ENCODE measurements around the gene EPN2.
"Not testable (repeated sequence)": the region's sequence is repeated elsewhere in the genome, so short reads cannot be mapped to it uniquely, and the experiment has no call there.

DNA sequence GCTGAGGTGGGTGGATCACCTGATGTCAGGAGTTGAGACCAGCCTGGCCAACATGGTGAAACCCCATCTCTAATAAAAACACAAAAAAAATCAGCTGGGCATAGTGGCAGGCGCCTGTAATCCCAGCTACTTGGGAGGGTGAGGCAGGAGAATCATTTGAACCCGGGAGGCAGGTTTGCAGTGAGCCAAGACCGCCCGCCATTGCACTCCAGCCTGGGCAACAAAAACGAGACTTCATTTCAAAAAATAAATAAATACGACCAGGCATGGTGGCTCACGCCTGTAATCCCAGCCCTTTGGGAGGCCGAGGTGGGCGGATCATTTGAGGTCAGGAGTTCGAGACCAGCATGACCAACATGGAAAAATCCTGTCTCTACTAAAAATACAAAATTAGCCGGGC lies 116.2 kb downstream of the EPN2 start:
- TF ChIP-seq, protein P1, sequence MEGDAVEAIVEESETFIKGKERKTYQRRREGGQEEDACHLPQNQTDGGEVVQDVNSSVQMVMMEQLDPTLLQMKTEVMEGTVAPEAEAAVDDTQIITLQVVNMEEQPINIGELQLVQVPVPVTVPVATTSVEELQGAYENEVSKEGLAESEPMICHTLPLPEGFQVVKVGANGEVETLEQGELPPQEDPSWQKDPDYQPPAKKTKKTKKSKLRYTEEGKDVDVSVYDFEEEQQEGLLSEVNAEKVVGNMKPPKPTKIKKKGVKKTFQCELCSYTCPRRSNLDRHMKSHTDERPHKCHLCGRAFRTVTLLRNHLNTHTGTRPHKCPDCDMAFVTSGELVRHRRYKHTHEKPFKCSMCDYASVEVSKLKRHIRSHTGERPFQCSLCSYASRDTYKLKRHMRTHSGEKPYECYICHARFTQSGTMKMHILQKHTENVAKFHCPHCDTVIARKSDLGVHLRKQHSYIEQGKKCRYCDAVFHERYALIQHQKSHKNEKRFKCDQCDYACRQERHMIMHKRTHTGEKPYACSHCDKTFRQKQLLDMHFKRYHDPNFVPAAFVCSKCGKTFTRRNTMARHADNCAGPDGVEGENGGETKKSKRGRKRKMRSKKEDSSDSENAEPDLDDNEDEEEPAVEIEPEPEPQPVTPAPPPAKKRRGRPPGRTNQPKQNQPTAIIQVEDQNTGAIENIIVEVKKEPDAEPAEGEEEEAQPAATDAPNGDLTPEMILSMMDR (IDR thresholded peaks at IDR 0.05 in 4 of 5, conservative IDR thresholded peaks at IDR 0.05 in 1 of 5), result not testable (repeated sequence)
- not testable (repeated sequence) for TF ChIP-seq POLR2A (IDR thresholded peaks at IDR 0.05)
